Measurements from ENCODE around the gene ARL4A.
"Not testable (repeated sequence)": the region's sequence is repeated elsewhere in the genome, so short reads cannot be mapped to it uniquely, and the experiment has no call there.

- TF ChIP-seq, protein P1, sequence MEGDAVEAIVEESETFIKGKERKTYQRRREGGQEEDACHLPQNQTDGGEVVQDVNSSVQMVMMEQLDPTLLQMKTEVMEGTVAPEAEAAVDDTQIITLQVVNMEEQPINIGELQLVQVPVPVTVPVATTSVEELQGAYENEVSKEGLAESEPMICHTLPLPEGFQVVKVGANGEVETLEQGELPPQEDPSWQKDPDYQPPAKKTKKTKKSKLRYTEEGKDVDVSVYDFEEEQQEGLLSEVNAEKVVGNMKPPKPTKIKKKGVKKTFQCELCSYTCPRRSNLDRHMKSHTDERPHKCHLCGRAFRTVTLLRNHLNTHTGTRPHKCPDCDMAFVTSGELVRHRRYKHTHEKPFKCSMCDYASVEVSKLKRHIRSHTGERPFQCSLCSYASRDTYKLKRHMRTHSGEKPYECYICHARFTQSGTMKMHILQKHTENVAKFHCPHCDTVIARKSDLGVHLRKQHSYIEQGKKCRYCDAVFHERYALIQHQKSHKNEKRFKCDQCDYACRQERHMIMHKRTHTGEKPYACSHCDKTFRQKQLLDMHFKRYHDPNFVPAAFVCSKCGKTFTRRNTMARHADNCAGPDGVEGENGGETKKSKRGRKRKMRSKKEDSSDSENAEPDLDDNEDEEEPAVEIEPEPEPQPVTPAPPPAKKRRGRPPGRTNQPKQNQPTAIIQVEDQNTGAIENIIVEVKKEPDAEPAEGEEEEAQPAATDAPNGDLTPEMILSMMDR (IDR thresholded peaks at IDR 0.05) = not testable (repeated sequence)
- not testable (repeated sequence) for TF ChIP-seq EP300, POLR2A (IDR thresholded peaks at IDR 0.05)
Measured at GRCh38 chr7:12645212-12645611, 42.2 kb upstream of the ARL4A start.
